Left kidney (tissue), 2 donors: ENCODE data around the gene GPSM1. TPM values are rescaled to one million over a fixed set of nuclear protein-coding genes. Genes with fewer than 3 reads are reported as not detected.
A peak's percentile ranks its signal among the peaks of the same experiment; 100 is the strongest.

Source experiments
- DNase-seq: peaks from one replicate; pipeline ENCODE4 v3.0.0-alpha.2; 2013
- polyA plus RNA-seq: library from polyadenylated mRNA; unstranded; fragments of 120-200 nt; gene quantifications from one replicate; pipeline ENCODE4 v1.2.1, GENCODE V29; 2013; ENCODE audit not compliant: insufficient read length

Gene GPSM1
- polyA plus RNA-seq, 1 donor = 27.4 TPM

DNA sequence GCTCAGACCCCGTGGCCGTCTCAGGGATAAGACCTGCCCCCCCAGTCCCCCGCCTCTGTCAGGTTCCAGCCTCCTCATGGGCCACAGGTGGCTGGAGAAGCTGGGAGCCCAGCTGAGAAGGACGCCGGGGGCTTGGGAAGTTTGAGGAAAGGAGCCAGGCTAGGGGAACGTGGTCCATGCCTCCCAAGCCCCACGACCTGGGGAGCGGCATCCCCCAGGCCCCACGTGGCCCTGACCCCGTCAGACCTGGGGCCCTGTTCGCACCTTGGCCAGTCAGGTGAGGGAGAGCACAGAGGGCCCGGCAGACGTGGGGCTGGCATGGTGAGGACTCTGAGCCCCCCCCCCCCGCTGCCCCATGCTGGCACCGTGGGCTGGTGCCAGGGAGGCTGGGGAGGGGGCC is 3.7 kb downstream of the GPSM1 start:
- no peak for DNase-seq

DNA sequence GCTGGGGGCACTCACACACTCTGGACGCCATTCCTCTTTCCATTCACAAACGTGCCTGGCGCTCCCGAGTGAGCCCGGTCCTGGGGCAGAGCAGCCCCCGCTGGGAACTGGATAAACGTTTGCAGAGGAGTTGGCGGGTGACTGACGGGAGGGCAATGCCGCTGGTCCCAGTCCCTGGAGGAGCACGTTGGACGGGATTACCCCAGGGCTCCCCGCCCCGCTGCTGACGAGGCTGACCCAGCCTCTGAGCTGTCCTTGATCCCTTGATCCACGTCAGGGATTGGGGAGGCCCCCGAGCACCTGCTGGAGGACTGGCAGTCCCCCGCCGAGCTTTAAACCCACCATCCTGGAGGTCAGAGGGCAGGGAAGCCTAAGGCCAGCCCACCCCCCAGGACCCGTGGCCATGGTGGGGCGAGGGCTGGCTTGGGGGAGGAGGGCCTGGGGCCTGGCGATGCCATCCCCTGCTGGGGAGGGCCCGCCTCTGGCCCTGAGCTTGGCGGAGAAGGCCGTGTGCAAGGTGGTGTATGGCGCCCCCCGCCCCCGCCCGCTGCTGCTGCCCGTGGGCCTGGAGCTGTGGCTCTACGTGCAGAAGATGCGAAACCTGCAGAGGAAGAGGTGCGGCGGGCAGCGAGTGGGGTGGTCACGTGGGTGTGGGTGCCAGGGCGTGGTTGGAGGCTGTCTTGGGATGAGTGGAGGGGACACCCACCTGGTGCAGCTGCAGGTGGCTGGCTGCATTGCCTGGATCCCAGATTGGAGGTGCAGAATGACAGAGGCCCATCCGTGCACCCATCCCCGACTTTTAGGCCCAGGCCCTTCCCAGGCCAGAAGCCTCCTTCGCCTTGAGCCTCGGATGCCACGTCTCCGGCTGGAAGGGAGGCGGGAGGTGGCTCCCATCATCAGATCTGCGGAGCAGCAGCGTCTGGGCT is 4.5 kb downstream of the GPSM1 start:
- DNase-seq = no peak

DNA sequence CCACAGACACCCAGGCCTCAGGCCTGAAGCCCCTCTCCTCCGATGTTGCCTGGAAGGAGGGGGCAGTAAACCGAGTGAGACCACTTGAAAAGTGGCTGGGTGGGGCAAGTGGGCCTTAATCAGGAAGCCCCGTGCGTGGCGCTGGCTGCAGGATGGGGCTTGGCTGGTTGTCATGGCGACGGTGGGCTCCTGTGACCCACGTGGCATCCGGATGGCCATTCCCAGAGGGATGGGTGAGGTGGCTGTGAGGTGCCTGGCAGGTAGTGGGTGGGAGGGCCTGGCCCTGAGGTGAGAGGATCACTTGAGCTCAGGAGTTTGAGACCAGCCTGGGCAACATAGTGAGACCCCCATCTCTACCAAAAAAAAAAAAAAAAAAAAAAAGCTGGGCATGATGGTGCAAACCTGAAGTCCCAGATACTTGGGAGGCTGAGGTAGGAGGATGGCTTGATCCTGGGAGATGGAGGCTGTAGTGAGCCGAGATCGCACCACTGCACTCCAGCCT is 5.2 kb downstream of the GPSM1 start:
- DNase-seq = no peak

DNA sequence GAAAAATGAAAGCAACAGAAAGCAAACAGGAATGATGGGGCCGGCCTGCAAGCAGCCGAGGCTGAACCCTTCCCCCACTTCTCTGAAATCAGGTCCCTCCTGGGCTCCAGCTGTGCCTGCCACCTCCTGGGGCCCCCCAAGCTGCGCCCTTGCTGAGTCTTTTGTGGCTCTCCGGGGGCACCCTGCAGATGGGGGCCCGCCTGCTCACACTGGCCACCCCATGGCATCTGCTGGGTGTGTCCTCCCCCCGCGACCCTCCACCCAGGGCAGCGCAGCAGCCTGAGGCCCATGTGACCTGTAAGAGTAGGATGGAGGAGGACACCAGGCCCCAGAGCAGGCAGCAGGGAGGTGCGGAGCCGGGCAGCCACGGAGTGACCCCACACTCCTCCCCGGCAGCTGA is 5.7 kb downstream of the GPSM1 start:
- no peak for DNase-seq

DNA sequence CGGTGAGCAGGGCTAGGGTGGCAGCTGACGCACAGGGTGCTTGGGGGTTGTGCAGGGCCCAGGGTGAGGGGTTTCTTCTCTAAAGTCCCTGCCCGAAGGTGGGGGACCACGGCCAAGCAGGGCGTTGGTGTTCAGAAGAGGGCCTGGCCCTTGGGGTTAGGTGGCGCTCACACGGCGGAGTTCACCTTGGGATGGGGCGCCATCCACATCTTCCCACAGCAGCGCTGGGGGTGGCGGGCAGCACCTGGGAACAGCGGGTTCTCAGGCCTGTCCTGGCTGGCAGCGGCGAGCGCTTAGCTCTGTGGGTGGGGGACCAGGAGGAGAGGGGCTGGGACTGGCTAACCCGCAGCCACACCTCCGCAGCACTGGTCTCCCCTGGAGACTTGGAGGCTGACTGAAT is 6.1 kb downstream of the GPSM1 start:
- no peak for DNase-seq

DNA sequence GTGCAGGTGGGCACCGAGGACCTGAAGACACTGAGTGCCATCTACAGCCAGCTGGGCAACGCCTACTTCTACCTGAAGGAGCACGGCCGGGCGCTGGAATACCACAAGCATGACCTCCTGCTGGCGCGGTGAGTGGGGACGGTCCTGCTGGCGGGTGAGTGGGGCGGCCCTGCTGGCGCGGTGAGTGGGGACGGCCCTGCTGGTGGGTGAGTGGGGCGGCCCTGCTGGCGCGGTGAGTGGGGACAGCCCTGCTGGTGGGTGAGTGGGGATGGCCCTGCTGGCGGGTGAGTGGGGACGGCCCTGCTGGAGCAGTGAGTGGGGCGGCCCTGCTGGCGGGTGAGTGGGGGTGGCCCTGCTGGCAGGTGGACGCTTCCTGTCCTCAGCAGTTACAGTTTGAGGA is 7.2 kb downstream of the GPSM1 start:
- DNase-seq = no peak

DNA sequence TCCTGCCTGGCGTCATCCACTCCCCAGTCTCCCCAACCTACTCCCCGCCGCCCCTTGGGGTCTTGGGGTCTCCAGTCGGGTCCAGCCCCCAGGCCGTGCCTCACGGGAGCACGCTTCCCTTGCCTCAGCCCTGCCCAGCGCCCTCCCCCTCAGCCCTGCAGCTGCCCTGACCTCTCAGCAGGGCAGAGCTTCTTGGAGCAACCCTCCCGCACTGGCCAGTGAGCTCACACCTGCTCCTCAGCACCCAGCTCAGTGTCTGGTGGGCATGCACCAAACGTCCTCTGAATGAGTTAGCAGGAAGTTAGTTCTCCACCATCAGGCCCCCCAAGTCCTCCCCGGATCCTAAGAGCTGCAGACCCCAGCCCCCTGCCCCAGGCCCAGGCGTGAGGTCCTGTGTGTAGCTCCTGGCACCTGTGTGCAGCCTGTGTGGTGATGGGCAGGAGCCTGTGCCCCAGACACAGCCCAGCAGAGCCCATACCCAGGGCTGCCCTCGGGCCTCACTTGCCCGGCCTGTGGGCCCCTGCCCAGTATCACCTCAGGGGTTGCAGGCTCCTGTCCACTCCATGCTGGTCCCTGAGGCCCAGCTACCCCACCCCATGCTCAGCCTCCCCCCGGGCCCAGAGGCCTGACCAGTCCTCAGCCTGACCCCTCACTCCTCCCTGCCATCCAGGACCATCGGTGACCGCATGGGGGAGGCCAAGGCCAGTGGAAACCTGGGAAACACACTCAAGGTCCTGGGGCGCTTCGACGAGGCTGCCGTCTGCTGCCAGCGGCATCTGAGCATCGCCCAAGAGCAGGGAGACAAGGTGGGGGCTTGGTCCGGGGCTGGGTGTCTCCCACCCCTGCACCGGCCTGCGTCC is 8.2 kb downstream of the GPSM1 start:
- DNase-seq = no peak

DNA sequence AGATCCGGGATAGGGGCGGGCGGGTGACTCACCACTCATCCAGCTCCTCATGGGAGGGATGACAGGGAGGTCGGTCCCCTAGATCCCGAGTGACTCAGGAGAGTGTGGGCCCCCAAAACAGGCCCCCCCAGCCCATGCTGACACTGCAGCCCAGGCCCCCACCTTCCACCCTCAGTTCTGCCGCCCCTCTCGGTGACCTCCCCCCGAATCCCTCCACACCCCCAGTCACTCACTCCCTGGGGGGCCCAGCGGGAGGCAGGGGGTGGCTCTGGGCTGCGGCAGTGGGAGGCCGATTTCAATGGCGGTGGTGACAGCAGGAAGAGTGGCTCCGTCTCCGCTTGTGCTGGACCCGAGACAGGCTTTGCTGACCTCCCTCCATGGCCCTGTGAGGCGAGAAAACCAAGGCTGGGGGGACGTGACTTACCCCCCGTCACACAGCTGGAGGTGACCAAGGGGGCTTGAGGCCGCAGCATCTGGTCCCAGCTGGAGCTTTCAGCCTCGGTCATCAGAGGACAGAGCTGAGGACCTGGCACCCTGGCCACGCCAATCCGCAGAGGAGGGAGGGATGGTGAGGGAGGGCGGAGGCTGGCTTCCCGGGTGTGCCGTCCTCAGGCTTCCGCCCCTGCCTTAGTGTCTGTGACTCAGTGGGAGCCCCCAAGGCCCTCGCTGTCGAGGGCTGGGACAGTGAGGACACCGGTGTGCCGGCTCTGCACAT is 9.0 kb downstream of the GPSM1 start:
- DNase-seq = no peak

DNA sequence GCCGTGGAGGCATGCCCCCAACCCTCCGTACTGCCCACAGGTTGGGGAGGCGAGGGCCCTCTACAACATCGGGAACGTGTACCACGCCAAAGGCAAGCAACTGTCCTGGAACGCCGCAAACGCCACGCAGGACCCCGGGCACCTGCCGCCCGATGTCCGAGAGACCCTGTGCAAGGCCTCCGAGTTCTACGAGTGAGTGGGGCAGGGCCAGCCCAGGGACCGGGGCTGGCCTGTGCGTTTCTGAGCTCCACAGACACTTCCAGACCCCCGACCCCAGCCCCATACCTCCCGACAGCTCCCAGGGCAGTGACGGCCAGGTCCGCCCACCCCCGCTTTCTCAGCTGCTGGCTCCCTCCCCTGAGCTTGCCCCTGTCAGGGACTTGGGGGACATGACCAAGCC is 9.5 kb downstream of the GPSM1 start:
- DNase-seq = no peak

DNA sequence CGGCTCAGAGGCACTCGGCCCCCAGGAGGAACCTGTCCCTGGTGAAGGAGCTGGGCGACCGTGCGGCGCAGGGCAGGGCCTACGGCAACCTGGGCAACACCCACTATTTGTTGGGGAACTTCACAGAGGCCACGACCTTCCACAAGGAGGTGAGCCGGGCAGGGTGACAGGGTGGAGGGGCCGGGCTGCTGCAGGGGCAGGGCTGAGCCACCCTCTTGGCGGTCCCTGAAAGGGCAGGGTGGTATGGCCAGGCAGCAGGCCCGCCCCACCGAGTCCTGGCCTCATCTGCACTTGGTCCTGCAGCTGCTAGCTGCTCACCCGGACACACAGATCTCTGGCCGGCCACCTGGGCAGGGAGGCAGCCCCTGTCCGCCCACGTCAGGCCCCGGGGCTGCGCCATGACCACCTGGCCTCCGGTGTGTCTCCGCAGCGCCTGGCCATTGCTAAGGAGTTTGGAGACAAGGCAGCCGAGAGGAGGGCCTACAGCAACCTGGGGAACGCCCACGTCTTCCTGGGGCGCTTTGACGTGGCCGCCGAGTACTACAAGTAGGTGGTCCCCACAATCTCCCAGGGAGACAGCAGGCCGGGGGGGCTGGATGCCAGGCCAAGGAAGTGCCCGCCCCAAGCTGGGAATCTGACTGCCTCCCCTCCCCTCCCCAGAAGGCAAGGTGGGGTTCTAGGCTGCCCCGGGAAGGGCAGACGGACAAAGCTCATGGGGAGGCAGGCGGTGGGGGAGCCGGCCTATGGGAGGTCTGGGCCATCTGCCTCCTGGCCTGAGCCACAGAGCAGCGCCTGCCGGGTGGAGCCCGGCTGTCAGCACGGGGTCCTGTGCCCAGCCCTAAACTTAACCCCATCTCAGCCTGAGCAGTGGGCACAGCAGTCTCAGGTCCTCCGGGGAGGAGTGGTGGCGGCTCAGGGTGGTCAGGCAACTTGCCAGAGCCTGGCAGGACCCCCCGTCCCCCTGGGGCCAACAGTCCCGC is 10.4 kb downstream of the GPSM1 start:
- no peak for DNase-seq

DNA sequence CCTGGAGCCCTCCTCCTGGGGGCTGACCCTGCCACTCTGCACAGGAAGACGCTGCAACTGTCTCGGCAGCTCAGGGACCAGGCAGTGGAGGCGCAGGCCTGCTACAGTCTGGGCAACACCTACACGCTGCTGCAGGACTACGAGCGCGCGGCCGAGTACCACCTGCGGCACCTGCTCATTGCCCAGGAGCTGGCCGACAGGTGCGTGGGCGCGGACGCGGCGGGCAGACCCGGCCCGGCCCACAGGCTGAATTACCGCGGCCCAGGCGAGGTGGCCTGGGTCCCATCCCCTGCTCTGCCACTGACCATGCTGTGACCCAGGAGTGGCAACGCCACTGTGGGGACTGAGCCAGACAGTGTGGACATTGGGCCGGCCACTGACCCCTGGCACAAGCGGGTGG is 11.2 kb downstream of the GPSM1 start:
- no peak for DNase-seq

DNA sequence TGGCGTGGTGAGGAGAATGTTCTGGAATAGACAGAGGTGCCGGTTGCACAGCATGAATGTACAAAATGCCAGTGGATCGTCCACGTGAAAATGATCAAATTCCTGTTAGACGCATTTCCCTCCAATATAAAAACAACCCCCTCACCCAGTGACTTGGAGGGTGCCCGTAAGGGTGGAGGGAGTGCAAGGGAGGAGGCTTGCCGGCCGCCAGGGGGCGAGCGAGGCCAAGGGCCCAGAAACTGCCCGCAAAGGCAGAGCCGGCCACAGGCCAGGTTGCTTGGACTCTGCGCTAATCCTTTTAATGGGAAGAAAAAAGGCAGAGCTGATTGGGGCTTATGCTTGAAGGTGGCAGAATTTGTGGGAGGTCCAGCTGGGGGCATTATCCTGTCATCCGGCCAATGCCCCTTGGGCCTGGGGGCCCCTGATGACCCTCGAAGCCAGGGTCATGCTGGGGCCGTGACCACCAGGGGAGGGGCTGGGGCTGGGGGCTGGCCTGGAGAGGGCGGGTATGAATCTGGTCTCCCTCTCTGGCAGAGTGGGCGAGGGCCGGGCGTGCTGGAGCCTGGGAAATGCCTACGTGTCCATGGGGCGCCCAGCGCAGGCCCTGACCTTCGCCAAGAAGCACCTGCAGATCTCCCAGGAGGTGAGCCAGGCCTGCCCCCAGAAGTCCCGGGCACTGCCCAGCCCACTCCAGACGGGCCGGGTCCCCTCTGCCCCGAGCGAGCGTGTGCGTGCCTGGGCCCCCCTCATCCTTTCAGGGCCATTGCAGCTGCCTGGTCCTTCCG is 12.0 kb downstream of the GPSM1 start:
- no peak for DNase-seq

DNA sequence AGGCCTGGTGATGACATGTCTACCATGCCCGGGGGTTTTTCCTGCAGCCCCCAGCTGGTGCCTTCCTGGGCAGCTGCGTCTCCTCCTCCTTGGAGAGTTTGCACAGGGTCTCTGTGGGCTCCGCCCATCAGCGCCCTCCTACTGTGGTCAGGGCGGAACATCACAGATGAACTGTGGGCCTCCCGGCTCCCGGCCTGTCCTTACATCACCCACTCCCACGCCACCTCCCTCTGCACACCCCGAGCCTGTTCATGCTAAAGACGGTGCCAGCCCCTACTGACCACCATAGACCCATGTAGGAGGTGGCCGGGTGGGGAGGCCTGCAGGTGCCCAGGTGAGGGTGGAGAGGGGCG is 12.6 kb downstream of the GPSM1 start:
- DNase-seq = no peak

DNA sequence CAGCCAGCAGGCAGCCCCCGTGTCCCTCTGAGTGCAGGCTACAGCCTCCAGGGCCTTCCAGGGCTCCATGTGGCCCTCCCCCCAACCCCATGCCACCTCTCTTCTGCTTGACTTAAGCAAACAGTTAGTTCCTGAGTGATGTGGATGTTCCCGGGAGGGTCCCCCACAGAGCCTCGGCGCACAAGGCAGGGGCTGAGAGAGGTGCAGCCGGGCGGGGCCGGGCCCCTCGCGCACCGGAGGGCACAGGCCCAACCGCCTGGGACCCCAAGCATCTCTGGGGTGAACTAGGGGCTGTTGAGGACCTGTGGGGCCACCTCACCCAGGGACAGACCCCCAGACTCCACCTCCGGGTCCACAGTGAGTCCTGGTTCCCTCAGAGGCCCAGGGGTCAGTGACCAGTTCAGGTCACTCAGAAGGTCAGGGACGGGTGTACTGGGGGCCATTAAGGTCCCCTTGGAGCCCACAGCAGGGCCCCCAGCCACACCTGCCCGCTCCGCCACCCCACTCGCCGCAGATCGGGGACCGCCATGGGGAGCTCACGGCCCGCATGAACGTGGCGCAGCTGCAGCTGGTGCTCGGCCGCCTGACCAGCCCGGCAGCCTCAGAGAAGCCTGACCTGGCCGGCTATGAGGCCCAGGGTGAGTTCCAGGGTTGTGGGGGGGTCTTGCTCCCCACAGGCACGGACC is 13.2 kb downstream of the GPSM1 start:
- DNase-seq = no peak

DNA sequence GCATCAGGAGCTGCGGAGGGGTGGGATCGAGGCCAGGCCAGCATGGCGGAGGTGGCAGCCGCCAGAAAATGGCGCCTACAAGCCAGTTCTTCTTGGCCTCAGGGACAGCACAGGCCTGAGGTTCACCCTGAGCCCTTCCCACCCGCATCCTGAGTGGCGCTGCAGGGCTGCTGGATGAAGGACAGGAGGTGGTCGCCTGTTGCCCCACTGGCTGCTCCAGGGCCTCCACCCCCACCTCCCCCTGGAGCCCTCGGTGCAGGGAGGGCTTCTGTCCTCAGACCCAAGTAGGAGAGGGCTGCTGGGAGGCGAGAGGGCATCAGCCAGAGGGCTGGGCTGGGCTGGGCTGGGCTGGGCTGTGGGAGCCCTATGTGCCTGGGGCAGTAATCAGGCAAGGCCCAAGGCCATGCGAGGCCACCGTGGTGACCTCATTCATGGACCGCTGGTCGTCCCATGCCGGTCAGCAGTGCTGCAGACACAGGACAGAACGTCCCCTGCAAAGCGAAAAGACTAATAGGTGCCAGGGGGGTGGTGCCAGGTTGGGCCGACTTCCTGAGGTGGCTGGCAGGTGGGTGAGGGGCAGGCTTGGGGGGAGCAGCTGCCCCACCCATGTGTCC is 13.8 kb downstream of the GPSM1 start:
- DNase-seq = no peak

DNA sequence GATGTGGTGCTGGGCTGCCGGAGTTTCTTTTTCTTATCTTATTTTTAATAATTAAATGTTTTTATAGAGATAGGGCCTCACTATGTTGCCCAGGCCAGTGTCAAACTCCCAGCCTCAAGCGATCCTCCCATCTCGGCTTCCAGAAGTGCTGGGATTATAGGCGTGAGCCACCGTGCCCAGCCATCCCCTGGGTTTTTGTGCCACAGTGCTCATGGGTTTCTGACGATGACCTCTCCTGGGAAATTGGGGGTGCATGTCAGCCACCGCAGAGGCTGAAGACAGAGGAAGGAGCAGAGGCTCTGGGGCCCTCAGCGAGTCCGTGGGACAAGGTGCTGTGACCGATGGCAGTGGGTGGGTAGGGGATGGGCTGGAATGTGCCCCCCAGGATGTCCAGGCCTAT is 14.4 kb downstream of the GPSM1 start:
- no peak for DNase-seq

DNA sequence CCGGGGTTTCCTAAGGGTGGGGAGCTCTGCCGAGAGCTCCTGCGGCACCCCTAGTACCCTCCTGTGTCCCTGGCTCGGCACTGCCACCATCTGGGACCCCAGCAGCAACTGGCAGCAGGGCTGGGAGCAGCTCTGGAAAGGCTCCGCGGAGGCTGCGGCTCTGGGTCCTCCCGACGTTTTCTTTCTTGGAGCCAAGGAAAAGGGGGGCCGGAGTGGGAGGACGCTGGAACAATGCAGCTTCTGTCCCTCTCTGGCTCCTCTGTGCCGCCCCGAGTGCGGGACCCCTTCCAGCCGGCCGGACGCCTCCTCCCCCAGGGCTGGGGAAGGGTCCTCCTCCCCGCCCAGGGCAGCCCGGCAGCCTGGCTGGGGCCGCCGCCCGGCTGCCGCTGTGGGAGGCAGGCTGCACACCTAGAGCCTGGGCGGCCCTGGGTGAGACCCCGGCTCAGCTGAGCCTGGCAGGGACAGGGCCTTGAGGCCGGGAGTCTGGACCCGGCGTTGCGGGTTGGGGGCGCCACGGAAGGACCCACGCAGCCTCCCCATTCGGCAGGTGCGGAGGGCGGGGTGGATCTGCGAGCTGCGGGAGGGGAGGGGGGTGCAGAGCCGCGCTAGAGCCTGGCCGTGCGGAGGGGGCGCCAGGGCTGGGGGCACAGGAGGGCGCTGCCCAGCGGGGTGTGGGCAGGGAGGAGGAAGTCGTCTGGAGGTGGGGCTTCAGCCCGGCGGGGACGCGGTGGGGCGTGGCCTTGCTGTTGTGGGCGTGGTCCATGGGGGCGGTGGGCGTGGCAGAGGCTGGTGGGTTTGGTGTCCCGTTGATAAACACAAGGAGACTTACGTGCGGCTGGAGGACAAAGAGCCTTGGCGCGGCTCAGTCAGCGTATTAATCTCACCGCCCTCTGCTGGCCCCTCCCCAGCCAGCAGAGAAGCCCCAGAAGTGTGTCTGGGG is 15.1 kb downstream of the GPSM1 start:
- peak; percentile 72 for DNase-seq
